GM23338 (cell line): Measurements from ENCODE around the gene TTF1.
"Not testable (repeated sequence)": the region's sequence is repeated elsewhere in the genome, so short reads cannot be mapped to it uniquely, and the experiment has no call there.

Experiments used
- CREB1 ChIP-seq: fragments of 250-450 bp; sonication (Bioruptor Pico); IDR thresholded peaks from 2 replicates; pipeline ENCODE4 v1.5.0; 2020; ENCODE audit warnings: low read depth, mild to moderate bottlenecking, moderate library complexity
- EZH2 ChIP-seq: fragments of 200-600 bp; sonication (generic); IDR thresholded peaks from one replicate; pipeline ENCODE4 v1.8.0; 2017; ENCODE audit warnings: antibody characterized with exemption, mild to moderate bottlenecking, low read depth; ENCODE audit not compliant: unreplicated experiment
- EZH2phosphoT487 ChIP-seq: fragments of 200-600 bp; sonication (generic); IDR thresholded peaks from one replicate; pipeline ENCODE4 v1.8.1; 2018; ENCODE audit warnings: antibody characterized with exemption; ENCODE audit not compliant: unreplicated experiment
- JUNB ChIP-seq: IDR thresholded peaks from one replicate; pipeline ENCODE4 v1.6.1; 2016; ENCODE audit warnings: antibody characterized with exemption; ENCODE audit not compliant: unreplicated experiment
- NANOG ChIP-seq: IDR thresholded peaks from 2 replicates; pipeline ENCODE4 v1.6.1; 2016; ENCODE audit warnings: antibody characterized with exemption, borderline replicate concordance
- POLR2AphosphoS5 ChIP-seq: IDR thresholded peaks from 2 replicates; pipeline ENCODE4 v1.6.1; 2016; ENCODE audit warnings: antibody characterized with exemption, low read depth
- ZNF114 ChIP-seq: fragments of 250-450 bp; sonication (Bioruptor Pico); IDR thresholded peaks from 2 replicates; pipeline ENCODE4 v1.5.0; 2020; ENCODE audit warnings: mild to moderate bottlenecking, moderate library complexity
- TF ChIP-seq, protein P1 (sequence below), 2 experiments: fragments of 200-600 bp in 1 of 2; sonication (generic) in 1 of 2; conservative IDR thresholded peaks; 2 replicates each; pipeline versions ENCODE4 v1.5.1 to v1.6.1; 2016 to 2017; ENCODE audit warnings: antibody characterized with exemption in 2 of 2, low read depth in 2 of 2, mild to moderate bottlenecking in 2 of 2, moderate library complexity in 1 of 2
- TF ChIP-seq, protein P2 (sequence below): IDR thresholded peaks from one replicate; pipeline ENCODE4 v1.6.1; 2018; ENCODE audit warnings: antibody characterized with exemption; ENCODE audit not compliant: unreplicated experiment
- TF ChIP-seq, protein P3 (sequence below): fragments of 250-450 bp; sonication (Bioruptor Pico); IDR thresholded peaks from 2 replicates; pipeline ENCODE4 v1.5.0; 2020; ENCODE audit warnings: mild to moderate bottlenecking, moderate library complexity

DNA sequence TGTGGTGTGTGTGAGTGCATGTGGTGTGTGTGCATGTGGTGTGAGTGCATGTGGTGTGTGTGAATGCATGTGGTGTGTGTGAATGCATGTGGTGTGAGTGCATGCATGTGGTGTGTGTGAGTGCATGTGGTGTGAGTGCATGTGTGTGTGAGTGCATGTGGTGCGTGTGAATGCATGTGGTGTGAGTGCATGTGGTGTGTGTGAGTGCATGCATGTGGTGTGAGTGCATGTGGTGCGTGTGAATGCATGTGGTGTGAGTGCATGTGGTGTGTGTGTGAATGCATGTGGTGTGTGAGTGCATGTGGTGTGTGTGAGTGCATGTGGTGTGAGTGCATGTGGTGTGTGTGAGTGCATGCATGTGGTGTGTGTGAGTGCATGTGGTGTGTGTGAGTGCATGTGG is 28.9 kb downstream of the TTF1 start:
- not testable (repeated sequence) for TF ChIP-seq JUNB, EZH2, CREB1, POLR2AphosphoS5, ZNF114, EZH2phosphoT487, NANOG
- TF ChIP-seq, protein P1, sequence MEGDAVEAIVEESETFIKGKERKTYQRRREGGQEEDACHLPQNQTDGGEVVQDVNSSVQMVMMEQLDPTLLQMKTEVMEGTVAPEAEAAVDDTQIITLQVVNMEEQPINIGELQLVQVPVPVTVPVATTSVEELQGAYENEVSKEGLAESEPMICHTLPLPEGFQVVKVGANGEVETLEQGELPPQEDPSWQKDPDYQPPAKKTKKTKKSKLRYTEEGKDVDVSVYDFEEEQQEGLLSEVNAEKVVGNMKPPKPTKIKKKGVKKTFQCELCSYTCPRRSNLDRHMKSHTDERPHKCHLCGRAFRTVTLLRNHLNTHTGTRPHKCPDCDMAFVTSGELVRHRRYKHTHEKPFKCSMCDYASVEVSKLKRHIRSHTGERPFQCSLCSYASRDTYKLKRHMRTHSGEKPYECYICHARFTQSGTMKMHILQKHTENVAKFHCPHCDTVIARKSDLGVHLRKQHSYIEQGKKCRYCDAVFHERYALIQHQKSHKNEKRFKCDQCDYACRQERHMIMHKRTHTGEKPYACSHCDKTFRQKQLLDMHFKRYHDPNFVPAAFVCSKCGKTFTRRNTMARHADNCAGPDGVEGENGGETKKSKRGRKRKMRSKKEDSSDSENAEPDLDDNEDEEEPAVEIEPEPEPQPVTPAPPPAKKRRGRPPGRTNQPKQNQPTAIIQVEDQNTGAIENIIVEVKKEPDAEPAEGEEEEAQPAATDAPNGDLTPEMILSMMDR (conservative IDR thresholded peaks at IDR 0.05; ENCODE audit: low read depth in 2 of 2): not testable (repeated sequence)
- TF ChIP-seq, protein P2, sequence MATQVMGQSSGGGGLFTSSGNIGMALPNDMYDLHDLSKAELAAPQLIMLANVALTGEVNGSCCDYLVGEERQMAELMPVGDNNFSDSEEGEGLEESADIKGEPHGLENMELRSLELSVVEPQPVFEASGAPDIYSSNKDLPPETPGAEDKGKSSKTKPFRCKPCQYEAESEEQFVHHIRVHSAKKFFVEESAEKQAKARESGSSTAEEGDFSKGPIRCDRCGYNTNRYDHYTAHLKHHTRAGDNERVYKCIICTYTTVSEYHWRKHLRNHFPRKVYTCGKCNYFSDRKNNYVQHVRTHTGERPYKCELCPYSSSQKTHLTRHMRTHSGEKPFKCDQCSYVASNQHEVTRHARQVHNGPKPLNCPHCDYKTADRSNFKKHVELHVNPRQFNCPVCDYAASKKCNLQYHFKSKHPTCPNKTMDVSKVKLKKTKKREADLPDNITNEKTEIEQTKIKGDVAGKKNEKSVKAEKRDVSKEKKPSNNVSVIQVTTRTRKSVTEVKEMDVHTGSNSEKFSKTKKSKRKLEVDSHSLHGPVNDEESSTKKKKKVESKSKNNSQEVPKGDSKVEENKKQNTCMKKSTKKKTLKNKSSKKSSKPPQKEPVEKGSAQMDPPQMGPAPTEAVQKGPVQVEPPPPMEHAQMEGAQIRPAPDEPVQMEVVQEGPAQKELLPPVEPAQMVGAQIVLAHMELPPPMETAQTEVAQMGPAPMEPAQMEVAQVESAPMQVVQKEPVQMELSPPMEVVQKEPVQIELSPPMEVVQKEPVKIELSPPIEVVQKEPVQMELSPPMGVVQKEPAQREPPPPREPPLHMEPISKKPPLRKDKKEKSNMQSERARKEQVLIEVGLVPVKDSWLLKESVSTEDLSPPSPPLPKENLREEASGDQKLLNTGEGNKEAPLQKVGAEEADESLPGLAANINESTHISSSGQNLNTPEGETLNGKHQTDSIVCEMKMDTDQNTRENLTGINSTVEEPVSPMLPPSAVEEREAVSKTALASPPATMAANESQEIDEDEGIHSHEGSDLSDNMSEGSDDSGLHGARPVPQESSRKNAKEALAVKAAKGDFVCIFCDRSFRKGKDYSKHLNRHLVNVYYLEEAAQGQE: not testable (repeated sequence)
- TF ChIP-seq, protein P3, sequence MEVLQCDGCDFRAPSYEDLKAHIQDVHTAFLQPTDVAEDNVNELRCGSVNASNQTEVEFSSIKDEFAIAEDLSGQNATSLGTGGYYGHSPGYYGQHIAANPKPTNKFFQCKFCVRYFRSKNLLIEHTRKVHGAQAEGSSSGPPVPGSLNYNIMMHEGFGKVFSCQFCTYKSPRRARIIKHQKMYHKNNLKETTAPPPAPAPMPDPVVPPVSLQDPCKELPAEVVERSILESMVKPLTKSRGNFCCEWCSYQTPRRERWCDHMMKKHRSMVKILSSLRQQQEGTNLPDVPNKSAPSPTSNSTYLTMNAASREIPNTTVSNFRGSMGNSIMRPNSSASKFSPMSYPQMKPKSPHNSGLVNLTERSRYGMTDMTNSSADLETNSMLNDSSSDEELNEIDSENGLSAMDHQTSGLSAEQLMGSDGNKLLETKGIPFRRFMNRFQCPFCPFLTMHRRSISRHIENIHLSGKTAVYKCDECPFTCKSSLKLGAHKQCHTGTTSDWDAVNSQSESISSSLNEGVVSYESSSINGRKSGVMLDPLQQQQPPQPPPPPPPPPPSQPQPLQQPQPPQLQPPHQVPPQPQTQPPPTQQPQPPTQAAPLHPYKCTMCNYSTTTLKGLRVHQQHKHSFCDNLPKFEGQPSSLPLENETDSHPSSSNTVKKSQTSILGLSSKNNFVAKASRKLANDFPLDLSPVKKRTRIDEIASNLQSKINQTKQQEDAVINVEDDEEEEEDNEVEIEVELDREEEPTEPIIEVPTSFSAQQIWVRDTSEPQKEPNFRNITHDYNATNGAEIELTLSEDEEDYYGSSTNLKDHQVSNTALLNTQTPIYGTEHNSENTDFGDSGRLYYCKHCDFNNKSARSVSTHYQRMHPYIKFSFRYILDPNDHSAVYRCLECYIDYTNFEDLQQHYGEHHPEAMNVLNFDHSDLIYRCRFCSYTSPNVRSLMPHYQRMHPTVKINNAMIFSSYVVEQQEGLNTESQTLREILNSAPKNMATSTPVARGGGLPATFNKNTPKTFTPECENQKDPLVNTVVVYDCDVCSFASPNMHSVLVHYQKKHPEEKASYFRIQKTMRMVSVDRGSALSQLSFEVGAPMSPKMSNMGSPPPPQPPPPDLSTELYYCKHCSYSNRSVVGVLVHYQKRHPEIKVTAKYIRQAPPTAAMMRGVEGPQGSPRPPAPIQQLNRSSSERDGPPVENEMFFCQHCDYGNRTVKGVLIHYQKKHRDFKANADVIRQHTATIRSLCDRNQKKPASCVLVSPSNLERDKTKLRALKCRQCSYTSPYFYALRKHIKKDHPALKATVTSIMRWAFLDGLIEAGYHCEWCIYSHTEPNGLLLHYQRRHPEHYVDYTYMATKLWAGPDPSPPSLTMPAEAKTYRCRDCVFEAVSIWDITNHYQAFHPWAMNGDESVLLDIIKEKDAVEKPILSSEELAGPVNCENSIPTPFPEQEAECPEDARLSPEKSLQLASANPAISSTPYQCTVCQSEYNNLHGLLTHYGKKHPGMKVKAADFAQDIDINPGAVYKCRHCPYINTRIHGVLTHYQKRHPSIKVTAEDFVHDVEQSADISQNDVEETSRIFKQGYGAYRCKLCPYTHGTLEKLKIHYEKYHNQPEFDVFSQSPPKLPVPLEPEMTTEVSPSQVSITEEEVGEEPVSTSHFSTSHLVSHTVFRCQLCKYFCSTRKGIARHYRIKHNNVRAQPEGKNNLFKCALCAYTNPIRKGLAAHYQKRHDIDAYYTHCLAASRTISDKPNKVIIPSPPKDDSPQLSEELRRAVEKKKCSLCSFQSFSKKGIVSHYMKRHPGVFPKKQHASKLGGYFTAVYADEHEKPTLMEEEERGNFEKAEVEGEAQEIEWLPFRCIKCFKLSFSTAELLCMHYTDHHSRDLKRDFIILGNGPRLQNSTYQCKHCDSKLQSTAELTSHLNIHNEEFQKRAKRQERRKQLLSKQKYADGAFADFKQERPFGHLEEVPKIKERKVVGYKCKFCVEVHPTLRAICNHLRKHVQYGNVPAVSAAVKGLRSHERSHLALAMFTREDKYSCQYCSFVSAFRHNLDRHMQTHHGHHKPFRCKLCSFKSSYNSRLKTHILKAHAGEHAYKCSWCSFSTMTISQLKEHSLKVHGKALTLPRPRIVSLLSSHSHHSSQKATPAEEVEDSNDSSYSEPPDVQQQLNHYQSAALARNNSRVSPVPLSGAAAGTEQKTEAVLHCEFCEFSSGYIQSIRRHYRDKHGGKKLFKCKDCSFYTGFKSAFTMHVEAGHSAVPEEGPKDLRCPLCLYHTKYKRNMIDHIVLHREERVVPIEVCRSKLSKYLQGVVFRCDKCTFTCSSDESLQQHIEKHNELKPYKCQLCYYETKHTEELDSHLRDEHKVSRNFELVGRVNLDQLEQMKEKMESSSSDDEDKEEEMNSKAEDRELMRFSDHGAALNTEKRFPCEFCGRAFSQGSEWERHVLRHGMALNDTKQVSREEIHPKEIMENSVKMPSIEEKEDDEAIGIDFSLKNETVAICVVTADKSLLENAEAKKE (CRISPR knock-in tag): not testable (repeated sequence)
